B cell (primary cell): ENCODE measurements around the gene SPINDOC.
A peak's percentile ranks its signal among the peaks of the same experiment; 100 is the strongest.

Source experiments
- CTCF ChIP-seq: fragments of 200-600 bp; IDR thresholded peaks from one replicate; pipeline ENCODE4 v1.8.0; 2022; ENCODE audit warnings: antibody characterized with exemption, mild to moderate bottlenecking
- EZH2 ChIP-seq: IDR thresholded peaks from 2 replicates; pipeline ENCODE4 v1.6.1; 2012; ENCODE audit warnings: borderline replicate concordance, low read depth, mild to moderate bottlenecking, moderate library complexity, low read length; ENCODE audit not compliant: insufficient read depth, poor library complexity, severe bottlenecking

GRCh38 chr11:63768237-63769041 lies 44.8 kb upstream of the SPINDOC start, which contains the start of gene ZFTA:
- TF ChIP-seq CTCF = peak; percentile 67
- no peak for TF ChIP-seq EZH2
